Measurements from ENCODE around the gene KBTBD13.

Gene KBTBD13

GRCh38 chr15:65115086-65115485 is 38.5 kb downstream of the KBTBD13 start, which contains the start of gene UBAP1L:
Gene UBAP1L, minus strand, starts transcription at chr15:65115200. Its CDS starts 8,985 bp downstream, at chr15:65106215.
- DNase-seq (ENCODE audit: low read depth): no peak

GRCh38 chr15:65115542-65115941 is 39.0 kb downstream of the KBTBD13 start:
- DNase-seq (ENCODE audit: low read depth): no peak
